Stomach (tissue), 9 donors: Measurements from ENCODE around the gene RNU6-1. TPM values are rescaled to one million over a fixed set of nuclear protein-coding genes. Genes with fewer than 3 reads are reported as not detected.

Source experiments
- DNase-seq, 2 donors: peaks; one replicate each; pipeline versions ENCODE4 v3.0.0 to v3.0.0-alpha.2; 2013 to 2019
- H3K27ac ChIP-seq, 5 donors: fragments of 200-600 bp in 4 of 5; sonication (generic) in 4 of 5; one replicate each; pipeline ENCODE4 v1.5.1; 2013 to 2019; ENCODE audit warnings: mild to moderate bottlenecking in 1 of 5, moderate library complexity in 1 of 5
- H3K27me3 ChIP-seq, 3 donors: fragments of 200-600 bp; sonication (generic); one replicate each; pipeline ENCODE4 v1.5.1; 2017 to 2019; ENCODE audit warnings: mixed run types in 1 of 3
- H3K36me3 ChIP-seq, 4 donors: fragments of 200-600 bp; sonication (generic); 1 replicate in 3 of 4; 2 replicates in 1 of 4; pipeline ENCODE4 v1.5.1; 2016 to 2019
- H3K4me1 ChIP-seq, 4 donors: fragments of 200-600 bp; sonication (generic); one replicate each; pipeline ENCODE4 v1.5.1; 2016 to 2019
- H3K4me3 ChIP-seq, 4 donors: fragments of 200-600 bp; sonication (generic) in 3 of 4; one replicate each; pipeline ENCODE4 v1.5.1; 2016 to 2019; ENCODE audit warnings: mild to moderate bottlenecking in 1 of 4
- H3K9me3 ChIP-seq, 4 donors: fragments of 200-600 bp; sonication (generic); one replicate each; pipeline ENCODE4 v1.5.1; 2016 to 2019
- CTCF ChIP-seq, 7 experiments: fragments of 450-650 bp in 4 of 7; fragments of 200-600 bp in 3 of 7; sonication (generic) in 3 of 7; IDR thresholded peaks; one replicate each; pipeline ENCODE4 v1.5.1; 2016 to 2019; ENCODE audit warnings: antibody characterized with exemption in 7 of 7, control low read depth in 2 of 7, mild to moderate bottlenecking in 1 of 7
- EP300 ChIP-seq: sonication (generic); formaldehyde crosslinking; IDR thresholded peaks from one replicate; pipeline ENCODE4 v1.6.1; 2017; ENCODE audit warnings: antibody characterized with exemption
- POLR2A ChIP-seq, 4 donors: fragments of 450-650 bp; IDR thresholded peaks; one replicate each; pipeline ENCODE4 v1.6.1; 2016; ENCODE audit warnings: antibody characterized with exemption in 4 of 4, control low read depth in 2 of 4, mild to moderate bottlenecking in 1 of 4, moderate library complexity in 1 of 4
- POLR2AphosphoS5 ChIP-seq, 3 donors: sonication (generic); formaldehyde crosslinking; IDR thresholded peaks; one replicate each; pipeline ENCODE4 v1.6.1; 2016; ENCODE audit warnings: antibody characterized with exemption in 3 of 3
- WGBS, 5 donors: extraction: QIAGEN DNeasy Blood & Tissue Kit in 3 of 5; methylation state at CpG; one replicate each; pipeline versions ENCODE4 v1.1.5 to v1.1.7; 2013 to 2018; 5-methylcytosine and 5-hydroxymethylcytosine counted together
- intact Hi-C: fragments of 100-400 bp; cut with DNase I; formaldehyde crosslinking; loops from one replicate; pipeline ENCODE4 v1.15.1; 2023; ENCODE audit warnings: low total_unique reads
- polyA plus RNA-seq, 3 donors: library from polyadenylated mRNA; stranded (reverse); fragments of 200-250 nt; gene quantifications; one replicate each; pipeline ENCODE4 v1.2.3, GENCODE V29; 2013
- total RNA-seq, 5 donors: library from RNA; depleted of rRNA; stranded (reverse); fragments of >200 nt; gene quantifications; one replicate each; pipeline versions ENCODE4 v1.1.0 to v1.2.3, GENCODE V29; 2014 to 2016
- donor health status: healthy with polysubstance abuse.
- donor health status: Bipolar disorder and iron deficiency.
- donor health status: healthy.

Gene RNU6-1
- total and polyA plus RNA-seq, 8 donors: not detected

- DNase-seq: no peak
- Histone ChIP-seq H3K27me3 (peaks cover 74 to 100% (median 95%) of the 10 kb centered on the region in 3 donors), H3K27ac (no peak overlapping the region), H3K4me3 (peak overlapping the region in 2 of 4 donors; percentile 31 to 42), H3K4me1 (peaks cover 30 to 85% (median 67%) of the 10 kb centered on the region in 4 donors), H3K9me3 (peaks cover 0 to 11% (median 0%) of the 10 kb centered on the region in 4 donors), H3K36me3 (no peaks in the 10 kb centered on the region)
- 4 to 7% (median 7%) methylated on average over 19 to 46 of the region's 46 CpGs for WGBS, 5 donors
- TF ChIP-seq CTCF (IDR thresholded peaks at IDR 0.05): no peak
- no peak for TF ChIP-seq POLR2AphosphoS5 (IDR thresholded peaks at IDR 0.05)
- no peak for TF ChIP-seq POLR2A (IDR thresholded peaks at IDR 0.05)
- no peak for TF ChIP-seq EP300
- intact Hi-C loops: no loop called here
Observed at GRCh38 chr15:67822537-67823313, 17.1 kb downstream of the RNU6-1 start.

DNA sequence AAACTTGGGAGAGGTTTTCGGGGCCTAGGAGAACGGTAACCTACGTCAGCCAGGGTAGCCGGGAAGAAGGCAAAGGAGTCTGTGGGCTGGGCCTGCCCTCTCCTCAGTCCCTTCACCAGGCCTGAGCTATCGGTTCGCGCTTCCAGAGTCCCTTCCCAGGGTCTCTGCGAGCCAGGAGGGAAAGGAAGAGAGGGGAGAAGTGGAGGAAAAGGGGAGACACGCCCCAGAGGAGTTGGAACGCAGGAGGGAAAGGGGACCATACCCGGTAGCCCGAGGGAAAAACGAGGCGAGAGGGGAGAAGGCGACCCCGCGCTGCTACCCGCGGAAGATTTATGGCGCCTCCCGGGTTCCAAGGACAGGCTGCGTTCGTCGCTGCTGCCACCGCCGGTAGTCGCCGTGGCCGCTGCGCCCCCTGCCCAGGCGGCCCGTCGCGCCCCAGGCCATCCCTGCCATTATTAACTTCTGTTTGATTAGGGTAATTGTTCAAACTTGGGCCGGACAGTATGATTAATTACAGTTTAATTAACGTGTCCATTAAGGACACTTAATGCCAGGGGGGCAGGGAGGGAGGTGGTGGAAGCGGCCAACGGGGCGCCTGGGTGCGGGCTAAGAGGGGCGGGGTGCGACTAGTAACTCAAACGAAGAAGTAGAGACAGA, 17.9 kb downstream of the RNU6-1 start:
- intact Hi-C loops: no loop called here

DNA sequence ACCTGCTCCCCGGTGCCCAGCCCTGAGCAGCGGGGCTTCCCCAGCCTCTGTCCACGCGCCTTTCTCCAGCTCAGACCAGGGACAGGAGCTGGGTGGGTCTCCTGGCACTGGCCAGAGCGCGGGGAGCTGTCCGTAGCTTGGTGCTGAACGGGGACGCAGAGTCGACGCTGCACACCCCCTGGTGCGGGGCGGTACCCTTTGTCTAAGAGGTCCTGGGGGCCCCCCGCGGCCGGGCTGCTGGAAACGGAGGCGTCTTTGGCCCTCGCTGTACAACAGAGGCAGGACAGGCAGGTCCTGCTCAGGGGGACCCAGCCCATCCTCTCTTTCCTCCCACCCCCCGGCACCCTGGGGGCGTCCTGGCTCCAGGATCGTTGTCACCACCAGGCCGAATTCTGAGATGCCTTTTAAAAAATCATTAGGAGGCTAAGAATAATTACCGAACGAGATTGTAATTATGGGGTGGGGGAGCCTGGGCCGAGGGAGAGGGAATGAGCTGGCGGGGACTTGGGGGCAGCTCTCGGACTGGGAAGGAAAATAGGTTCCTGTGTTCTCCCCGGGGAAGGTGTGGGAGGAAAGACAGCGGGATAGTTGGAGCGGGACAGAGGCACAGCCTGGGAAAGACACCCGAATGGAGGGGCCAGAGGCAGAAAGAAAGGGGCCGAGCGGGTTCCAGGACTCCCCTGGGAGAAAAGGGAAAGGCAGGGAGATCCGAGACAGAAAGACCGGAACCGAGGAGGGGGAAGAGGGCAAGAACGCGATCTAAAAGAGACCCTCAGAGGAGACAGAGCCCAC, 18.7 kb downstream of the RNU6-1 start:
- H3K36me3 ChIP-seq: no peaks in the 10 kb centered on the region
- intact Hi-C loops: no loop called here
- TF ChIP-seq POLR2A (IDR thresholded peaks at IDR 0.05) (no peak), CTCF (IDR thresholded peaks at IDR 0.05) (no peak), POLR2AphosphoS5 (IDR thresholded peaks at IDR 0.05) (no peak), EP300 (no peak)
- H3K4me3 ChIP-seq: no peak overlapping the region
- peak; percentile 47 to 91 for DNase-seq
- H3K4me1 ChIP-seq: peaks cover 22 to 69% (median 53%) of the 10 kb centered on the region in 4 donors
- peaks cover 0 to 4% (median 0%) of the 10 kb centered on the region in 4 donors for H3K9me3 ChIP-seq
- peaks cover 59 to 96% (median 80%) of the 10 kb centered on the region in 3 donors for H3K27me3 ChIP-seq
- no peak overlapping the region for H3K27ac ChIP-seq
- WGBS, 5 donors: 3 to 11% (median 7%) methylated on average over 22 to 39 of the region's 39 CpGs

More for the DNA sequence above, 17.9 kb downstream of the RNU6-1 start:
- H3K4me3 ChIP-seq: no peak overlapping the region
- H3K9me3 ChIP-seq: peaks cover 0 to 11% (median 0%) of the 10 kb centered on the region in 4 donors
- peaks cover 66 to 100% (median 87%) of the 10 kb centered on the region in 3 donors for H3K27me3 ChIP-seq
- H3K36me3 ChIP-seq: no peaks in the 10 kb centered on the region
- H3K27ac ChIP-seq: no peak overlapping the region
- 4 to 8% (median 5%) methylated on average over 43 of the region's 43 CpGs for WGBS, 5 donors
- H3K4me1 ChIP-seq: peaks cover 22 to 76% (median 59%) of the 10 kb centered on the region in 4 donors
- TF ChIP-seq POLR2A (IDR thresholded peaks at IDR 0.05): no peak
- TF ChIP-seq CTCF (IDR thresholded peaks at IDR 0.05): no peak
- no peak for TF ChIP-seq POLR2AphosphoS5 (IDR thresholded peaks at IDR 0.05)
- no peak for TF ChIP-seq EP300
- DNase-seq: no peak
